Colon (tissue), 2 donors: ENCODE results near the gene GRIA4.
A peak's percentile ranks its signal among the peaks of the same experiment; 100 is the strongest.
"Not testable (repeated sequence)": the region's sequence is repeated elsewhere in the genome, so short reads cannot be mapped to it uniquely, and the experiment has no call there.

Experiments
- FAIRE-seq: peaks from 2 replicates; lab custom pipeline; 2012; peaks lifted over from hg19 to GRCh38; lab: Jason Lieb, UNC
- donor health status: control.
- donor health status: control.

Gene GRIA4

GRCh38 chr11:106001304-106002012, 391.6 kb downstream of the GRIA4 start:
- no peak for FAIRE-seq

- not testable (repeated sequence) for FAIRE-seq
Observed at GRCh38 chr11:106003094-106003493, 393.2 kb downstream of the GRIA4 start.

DNA sequence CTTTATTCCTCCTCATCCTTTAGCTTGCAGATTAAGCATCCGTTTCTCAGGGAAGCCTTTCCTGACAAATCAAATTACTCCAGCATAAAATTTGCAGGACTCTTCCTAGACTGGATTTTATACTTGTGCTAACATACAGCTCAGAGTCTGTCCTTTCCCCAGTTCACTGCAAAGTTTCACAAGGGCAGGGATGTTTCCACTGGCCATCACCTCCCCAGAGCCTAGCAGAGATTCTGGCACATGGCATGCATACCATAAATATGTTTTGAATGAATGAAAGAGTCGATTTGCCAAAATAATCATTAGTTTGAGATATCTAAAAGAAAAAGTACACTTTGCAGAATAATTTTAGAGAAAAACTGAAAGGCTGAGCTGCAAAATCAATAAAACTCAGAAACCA, 401.6 kb downstream of the GRIA4 start:
- FAIRE-seq: no peak

DNA sequence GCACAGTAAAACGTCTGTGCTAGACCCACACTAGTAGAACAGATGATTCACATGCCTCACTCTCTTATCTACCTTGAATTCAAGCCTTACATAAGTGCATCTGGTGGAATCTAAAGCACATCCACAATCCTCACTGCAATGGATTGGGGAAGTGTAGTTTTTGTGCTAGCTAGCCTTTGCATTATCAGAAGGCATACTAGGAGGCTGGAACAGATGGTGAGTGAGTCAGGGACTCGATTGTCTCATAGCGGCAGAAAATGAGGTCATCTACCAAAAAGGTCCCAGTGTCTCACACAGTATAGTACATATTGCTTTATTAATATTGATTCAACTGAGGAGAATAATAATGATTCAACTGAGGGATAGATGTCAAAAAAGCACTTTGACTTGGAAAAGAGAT, 402.9 kb downstream of the GRIA4 start:
- FAIRE-seq: no peak

DNA sequence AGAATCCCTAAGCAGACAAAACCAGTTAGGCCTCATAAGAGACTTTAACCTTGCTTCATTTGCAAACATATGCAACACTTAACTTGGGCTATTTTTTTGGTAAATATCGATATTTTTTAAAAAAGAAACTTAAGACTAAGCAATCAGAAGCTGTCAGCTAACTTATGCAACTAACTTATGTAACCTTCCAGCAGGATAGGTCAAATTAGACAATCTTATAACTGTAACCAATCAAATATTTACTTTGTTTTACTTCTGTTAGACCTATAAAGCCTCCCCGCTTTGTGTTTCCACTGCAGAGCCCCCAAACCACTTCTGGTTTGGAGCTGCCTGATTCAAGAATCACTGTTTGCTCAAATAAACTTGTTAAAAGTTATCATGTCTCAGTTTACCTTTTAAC, 404.2 kb downstream of the GRIA4 start:
- no peak for FAIRE-seq

DNA sequence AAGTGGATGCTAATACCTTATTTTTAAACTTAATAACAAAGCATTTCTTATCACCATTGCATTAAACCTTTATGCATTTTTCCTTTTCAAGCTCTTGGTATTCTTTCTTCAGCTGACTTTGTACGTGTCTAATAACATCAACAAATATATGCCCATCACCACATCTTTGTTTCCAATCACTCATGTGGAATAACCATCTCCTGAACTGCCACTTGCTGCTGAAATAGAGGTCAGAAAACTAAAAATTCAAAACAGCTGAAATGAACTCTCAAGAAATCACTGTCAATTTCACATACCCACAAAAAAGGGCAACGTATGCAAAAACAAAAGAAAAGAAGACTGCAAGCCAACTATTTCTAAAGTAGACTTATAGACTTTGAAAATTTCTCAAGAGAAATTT, 404.7 kb downstream of the GRIA4 start:
- no peak for FAIRE-seq

DNA sequence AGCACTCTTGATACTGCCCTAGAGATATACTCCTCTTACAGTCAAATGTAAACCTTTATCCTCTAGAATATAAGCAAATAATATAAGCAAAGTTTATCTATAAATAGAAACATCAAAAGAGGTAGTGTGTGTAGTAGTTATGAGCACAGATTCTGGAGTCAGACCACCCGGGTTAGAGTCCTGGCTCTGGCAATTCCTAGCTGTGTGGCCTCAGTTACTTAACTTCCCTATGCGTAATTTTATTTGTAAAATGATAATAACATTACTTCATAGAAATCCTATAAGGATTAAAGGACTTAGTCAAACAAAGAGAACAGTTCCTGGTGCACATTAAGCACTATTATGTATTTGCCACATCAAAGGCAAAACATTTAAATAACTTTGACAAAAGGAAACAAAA, 405.2 kb downstream of the GRIA4 start:
- FAIRE-seq: no peak

DNA sequence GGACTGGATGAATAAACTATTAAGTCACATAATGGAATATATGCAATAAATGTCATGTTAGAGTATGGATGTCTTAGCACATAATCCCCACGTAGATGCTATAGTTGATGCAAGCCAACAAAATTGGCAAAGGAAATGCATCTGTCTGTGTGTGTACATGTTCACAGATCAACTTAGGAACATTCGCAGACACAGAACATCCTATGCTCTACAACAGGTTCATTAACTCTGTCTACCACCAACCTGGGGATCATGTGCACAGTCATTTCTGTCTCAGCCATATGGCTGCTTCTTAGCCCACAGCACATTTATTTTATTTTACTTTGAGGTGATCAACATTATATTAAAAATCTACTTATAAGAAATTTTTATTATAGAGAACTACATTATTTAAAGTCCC, 407.2 kb downstream of the GRIA4 start:
- FAIRE-seq: no peak

- no peak for FAIRE-seq
Observed at GRCh38 chr11:106021181-106021966, 411.5 kb downstream of the GRIA4 start.

DNA sequence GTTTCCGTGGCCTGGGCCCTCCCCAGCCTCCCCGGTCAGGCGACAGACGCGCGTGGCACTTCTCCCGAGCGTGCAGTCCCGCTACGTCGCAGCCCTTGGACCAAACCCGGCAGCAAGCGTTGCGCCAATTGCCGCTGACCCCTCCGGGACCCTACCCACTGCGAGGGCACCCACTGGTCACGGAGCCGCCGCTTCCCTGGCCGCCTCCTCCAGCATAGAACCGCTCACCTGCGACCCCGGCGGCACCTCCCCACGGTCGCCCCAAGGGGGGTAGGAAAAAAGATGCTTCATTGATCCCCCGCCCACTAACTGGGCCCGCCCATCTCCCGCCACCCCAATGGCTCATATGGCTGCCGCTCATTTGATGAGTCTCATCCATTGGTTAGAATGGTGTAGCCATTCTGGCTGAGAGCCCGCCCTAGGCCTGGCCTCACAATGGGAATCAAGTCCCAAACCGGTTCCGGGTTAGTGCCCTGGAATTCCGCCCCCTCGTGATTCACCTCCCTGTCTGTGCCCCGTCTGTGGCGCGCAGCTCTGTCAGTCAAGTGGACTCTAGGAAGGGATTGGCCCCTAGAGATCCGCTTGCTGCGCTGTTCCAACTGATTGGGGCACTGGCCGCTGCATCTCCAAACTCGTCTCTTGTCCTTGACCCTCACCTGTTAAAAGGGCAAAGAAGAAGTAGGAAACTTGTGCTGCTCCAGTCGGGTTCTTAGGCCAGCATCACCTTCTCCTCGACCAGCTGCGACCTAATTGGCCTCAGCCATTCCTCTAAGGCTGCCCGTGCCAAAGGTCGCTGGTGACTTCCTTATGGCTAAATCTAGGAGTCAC, 412.3 kb downstream of the GRIA4 start, which contains the start of gene MSANTD4:
Gene MSANTD4 (minus strand): TSS at position 274 of the 828 bp plus-strand sequence. CDS start 11,323 bp downstream, outside the sequence.
- peak; percentile 74 for FAIRE-seq

- FAIRE-seq: no peak
Observed at GRCh38 chr11:106022795-106023275, 413.0 kb downstream of the GRIA4 start.

DNA sequence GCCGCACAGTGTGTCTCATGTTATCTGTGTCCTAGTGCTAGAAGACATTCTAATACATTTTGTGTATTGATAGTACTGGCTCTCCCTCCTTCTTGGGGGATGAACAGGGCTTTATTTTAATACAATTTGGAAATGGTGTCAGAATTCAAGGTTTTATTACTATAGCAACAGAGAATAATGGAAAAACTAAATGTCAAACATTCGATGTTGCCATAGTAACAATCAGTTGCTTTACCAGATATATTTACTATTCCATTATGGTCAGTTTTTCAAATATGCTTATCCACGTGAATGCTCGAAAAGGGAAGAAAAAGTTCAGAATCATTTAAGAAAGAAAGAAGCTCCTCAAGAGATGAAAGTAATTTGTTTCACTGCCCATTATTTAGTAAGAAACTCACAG, 420.7 kb downstream of the GRIA4 start:
- FAIRE-seq: no peak

- no peak for FAIRE-seq
Observed at GRCh38 chr11:106031202-106031810, 421.4 kb downstream of the GRIA4 start.
